ENCODE data around the gene MORC3. TPM values are rescaled to one million over a fixed set of nuclear protein-coding genes. Genes with fewer than 3 reads are reported as not detected.
A peak's percentile ranks its signal among the peaks of the same experiment; 100 is the strongest.

Gene MORC3
- total and polyA plus RNA-seq, 2 of the 4 experiments (the other 2 are of a cell fraction) = 14.0 to 23.5 TPM

DNA sequence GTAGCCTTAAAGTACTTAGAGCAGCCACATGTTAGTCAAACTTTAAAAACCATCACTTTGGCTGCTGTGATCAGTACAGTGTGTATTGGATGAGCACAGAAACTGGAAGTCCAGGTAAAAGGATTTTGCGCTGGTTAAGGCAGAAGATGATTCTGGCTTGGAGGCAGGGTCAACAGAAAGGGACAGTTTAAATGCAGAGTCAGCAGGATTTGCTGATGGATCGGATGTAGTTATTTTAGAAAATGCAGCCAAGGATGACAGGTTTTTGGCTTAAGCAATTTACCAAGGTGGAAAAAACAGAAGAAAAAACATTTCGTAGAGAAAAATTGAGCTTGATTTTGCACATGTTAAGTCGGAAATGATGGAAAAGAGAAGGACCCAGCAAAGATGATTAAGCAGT lies 45.9 kb upstream of the MORC3 start:
- ChIA-PET POLR2A (ENCODE audit: unreplicated experiment) (no interaction called here), CTCF (no interaction called here)
- Histone ChIP-seq H3K27me3 (ENCODE audit: control insufficient read depth, insufficient read depth, low read length) (no peaks in the 10 kb centered on the region), H4K91ac (ENCODE audit: insufficient read depth, low read depth, low read length) (no peak overlapping the region), H2BK20ac (ENCODE audit: low read depth, low read length) (no peak overlapping the region), H3K4me1 (ENCODE audit: control insufficient read depth, insufficient read depth, low read length) (no peaks in the 10 kb centered on the region), H3K9me1 (ENCODE audit: insufficient read depth, low read length) (no peaks in the 10 kb centered on the region; the same call in 1 of the 2 replicates), H3K56ac (ENCODE audit: extremely low read depth, insufficient read depth, low read length) (no peak overlapping the region), H3K23ac (ENCODE audit: low read depth, low read length) (no peak overlapping the region), H3K18ac (ENCODE audit: low read depth, low read length) (no peak overlapping the region), H4K8ac (ENCODE audit: low read depth in 2 of 2, low read length in 2 of 2) (no peak overlapping the region), H3K9me3 (ENCODE audit: control insufficient read depth, insufficient read depth, low read length) (no peaks in the 10 kb centered on the region), H4K20me1 (ENCODE audit: insufficient read depth, low read length) (no peaks in the 10 kb centered on the region), H4K5ac (ENCODE audit: low read depth, low read length) (no peak overlapping the region), H3K4me2 (ENCODE audit: low read depth, low read length) (no peak overlapping the region), H3K27ac (ENCODE audit: insufficient read depth, low read length) (no peak overlapping the region), H3K4me3 (ENCODE audit: insufficient read depth, low read depth, low read length) (no peak overlapping the region), H3K9ac (ENCODE audit: low read depth, low read length) (no peak overlapping the region), H2BK15ac (ENCODE audit: low read depth, low read length) (no peak overlapping the region), H3K14ac (replicated peaks; ENCODE audit: low read depth, low read length) (no peak overlapping the region), H2AFZ (replicated peaks; ENCODE audit: low read length, poor library complexity) (no peak overlapping the region), H3K79me1 (ENCODE audit: low read depth in 1 of 2, low read length in 2 of 2) (no peaks in the 10 kb centered on the region), H2BK120ac (ENCODE audit: low read depth, low read length) (no peak overlapping the region), H3K4ac (ENCODE audit: low read depth, low read length) (no peak overlapping the region), H3K36me3 (ENCODE audit: control insufficient read depth, insufficient read depth, low read length) (peaks cover 9% of the 10 kb centered on the region), H2AK9ac (replicated peaks; ENCODE audit: low read depth, low read length, poor library complexity) (no peak overlapping the region), H2BK5ac (ENCODE audit: low read depth, low read length, poor library complexity, severe bottlenecking) (no peak overlapping the region), H2AK5ac (ENCODE audit: low read depth, low read length) (no peak overlapping the region)
- in situ Hi-C loops (cut with MboI; ENCODE audit: low sequenced_read_pairs) = no loop called here
- intact Hi-C loops (cut with micrococcal nuclease) = no loop called here
- ATAC-seq (ENCODE audit: low read depth) = no peak
- dilution Hi-C loops (cut with HindIII; ENCODE audit: low sequenced_read_pairs, unreplicated experiment) = no loop called here
- DNase-seq = no peak
- no TSS peak for BruUV-seq (replicated peaks)
- peak; percentile 97 for TF ChIP-seq MAFK (IDR thresholded peaks at IDR 0.05; ENCODE audit: low read depth, low read length)
- TF ChIP-seq, protein P1, sequence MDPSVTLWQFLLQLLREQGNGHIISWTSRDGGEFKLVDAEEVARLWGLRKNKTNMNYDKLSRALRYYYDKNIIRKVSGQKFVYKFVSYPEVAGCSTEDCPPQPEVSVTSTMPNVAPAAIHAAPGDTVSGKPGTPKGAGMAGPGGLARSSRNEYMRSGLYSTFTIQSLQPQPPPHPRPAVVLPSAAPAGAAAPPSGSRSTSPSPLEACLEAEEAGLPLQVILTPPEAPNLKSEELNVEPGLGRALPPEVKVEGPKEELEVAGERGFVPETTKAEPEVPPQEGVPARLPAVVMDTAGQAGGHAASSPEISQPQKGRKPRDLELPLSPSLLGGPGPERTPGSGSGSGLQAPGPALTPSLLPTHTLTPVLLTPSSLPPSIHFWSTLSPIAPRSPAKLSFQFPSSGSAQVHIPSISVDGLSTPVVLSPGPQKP (IDR thresholded peaks at IDR 0.05; ENCODE audit: borderline replicate concordance, low read depth, low read length) = no peak
- WGBS, 2 experiments (ENCODE audit: extremely low coverage in 2 of 2, insufficient read length in 1 of 2) = 98% methylated on average over 4 of the region's 4 CpGs; no CpG with 5 or more reads in 1 of the 2 experiments

All from IMR-90 (cell line).